SK-N-SH (cell line): ENCODE measurements around the gene IL17RA. TPM values are rescaled to one million over a fixed set of nuclear protein-coding genes. Genes with fewer than 3 reads are reported as not detected.

Experiments used
- CTCF ChIA-PET: fragments of 300-600, 350-600 bp; formaldehyde crosslinking; extraction: SDS; loops from one replicate; lab custom pipeline; 2021; lab: Yijun Ruan, JAX
- POLR2A ChIA-PET: fragments of 350-600 bp; sonication (Branson Sonifier 250); formaldehyde crosslinking; extraction: SDS; loops from one replicate; lab custom pipeline; 2020; ENCODE audit warnings: antibody characterized with exemption, inconsistent platforms; lab: Yijun Ruan, JAX
- DNase-seq: peaks from one replicate; pipeline ENCODE4 v3.0.0; 2012
- H2AFZ ChIP-seq: fragments of 200-600 bp; sonication (generic); 2 replicates; pipeline ENCODE4 v1.8.1; 2016; ENCODE audit warnings: antibody characterized with exemption, mild to moderate bottlenecking, low read depth
- H3F3A ChIP-seq: fragments of 200-600 bp; sonication (generic); replicated peaks from 2 replicates; pipeline ENCODE3; 2016; ENCODE audit warnings: antibody characterized with exemption, mild to moderate bottlenecking; ENCODE audit not compliant: insufficient read depth
- H3K27ac ChIP-seq, 2 experiments: fragments of 200-500 bp in 1 of 2; fragments of 200-600 bp in 1 of 2; sonication (Bioruptor generic) in 1 of 2; sonication (generic), shearing (Covaris generic) in 1 of 2; 2 replicates each; pipeline versions ENCODE4 v1.5.1 to v1.6.1; 2014 to 2016; ENCODE audit warnings: low read depth in 2 of 2, inconsistent platforms in 1 of 2, low read length in 1 of 2, mild to moderate bottlenecking in 1 of 2, mixed read lengths in 1 of 2
- H3K27me3 ChIP-seq: fragments of 200-600 bp; sonication (generic), shearing (Covaris generic); 2 replicates; pipeline ENCODE4 v1.6.1; 2016; ENCODE audit warnings: mixed run types; ENCODE audit not compliant: insufficient read depth
- H3K36me3 ChIP-seq, 2 experiments: fragments of 200-500 bp in 1 of 2; fragments of 200-600 bp in 1 of 2; sonication (Bioruptor generic) in 1 of 2; sonication (generic) in 1 of 2; replicated peaks in 1 of 2; 2 replicates each; pipeline versions ENCODE3 to v1.5.1; 2014 to 2016; ENCODE audit warnings: low read length in 1 of 2, mild to moderate bottlenecking in 1 of 2; ENCODE audit not compliant: insufficient read depth in 2 of 2, control insufficient read depth in 1 of 2
- H3K4me1 ChIP-seq, 2 experiments: fragments of 200-500 bp in 1 of 2; fragments of 200-600 bp in 1 of 2; sonication (Bioruptor generic) in 1 of 2; sonication (generic), shearing (Covaris generic) in 1 of 2; 2 replicates each; pipeline versions ENCODE4 v1.5.1 to v1.6.1; 2014 to 2016; ENCODE audit warnings: low read depth in 1 of 2, low read length in 1 of 2, mixed run types in 1 of 2; ENCODE audit not compliant: insufficient read depth in 2 of 2, control insufficient read depth in 1 of 2
- H3K4me2 ChIP-seq: fragments of 200-600 bp; sonication (generic), shearing (Covaris generic); 2 replicates; pipeline ENCODE4 v1.6.1; 2017; ENCODE audit warnings: mixed run types
- H3K4me3 ChIP-seq, 2 experiments: fragments of 200-500 bp in 1 of 2; fragments of 200-600 bp in 1 of 2; sonication (Bioruptor generic) in 1 of 2; sonication (generic), shearing (Covaris generic) in 1 of 2; 2 replicates each; pipeline versions ENCODE4 v1.5.1 to v1.8.1; 2014 to 2016; ENCODE audit warnings: low read depth in 2 of 2, inconsistent platforms in 1 of 2, low read length in 1 of 2, mild to moderate bottlenecking in 1 of 2, mixed read lengths in 1 of 2, moderate library complexity in 1 of 2
- H3K79me2 ChIP-seq: fragments of 200-600 bp; sonication (generic); 2 replicates; pipeline ENCODE4 v1.8.1; 2017; ENCODE audit warnings: mild to moderate bottlenecking; ENCODE audit not compliant: insufficient read depth
- H3K9ac ChIP-seq: fragments of 200-600 bp; sonication (generic); 2 replicates; pipeline ENCODE4 v1.6.1; 2017; ENCODE audit warnings: mixed run types
- H3K9me2 ChIP-seq: fragments of 200-600 bp; sonication (generic); 2 replicates; pipeline ENCODE4 v1.6.1; 2017; ENCODE audit warnings: mixed run types
- H3K9me3 ChIP-seq: fragments of 200-600 bp; sonication (generic); 2 replicates; pipeline ENCODE4 v1.6.1; 2017; ENCODE audit warnings: mixed run types, mild to moderate bottlenecking, moderate library complexity
- H4K20me1 ChIP-seq: fragments of 200-600 bp; sonication (generic); 2 replicates; pipeline ENCODE4 v1.6.1; 2017; ENCODE audit warnings: mild to moderate bottlenecking, mixed run types; ENCODE audit not compliant: insufficient read depth
- CHD2 ChIP-seq: fragments of 150-350 bp; IDR thresholded peaks from 2 replicates; pipeline ENCODE4 v1.6.1; 2018; ENCODE audit warnings: low read length; ENCODE audit not compliant: partially characterized antibody
- ELF1 ChIP-seq: IDR thresholded peaks from 2 replicates; pipeline ENCODE4 v1.4.0; 2012
- FOSL2 ChIP-seq: IDR thresholded peaks from 2 replicates; pipeline ENCODE4 v1.4.0; 2012; ENCODE audit warnings: low read depth, mild to moderate bottlenecking, moderate library complexity, borderline replicate concordance
- FOXJ3 ChIP-seq: sonication (generic); formaldehyde crosslinking; IDR thresholded peaks from 2 replicates; pipeline ENCODE4 v1.5.1; 2020; ENCODE audit warnings: mild to moderate bottlenecking, missing genetic modification reagents
- GABPA ChIP-seq: IDR thresholded peaks from 2 replicates; pipeline ENCODE4 v1.4.0; 2012; ENCODE audit warnings: low read depth, mild to moderate bottlenecking
- GATA2 ChIP-seq: sonication (generic); formaldehyde crosslinking; IDR thresholded peaks from 2 replicates; pipeline ENCODE4 v1.5.0; 2020; ENCODE audit warnings: mild to moderate bottlenecking, missing genetic modification reagents
- JUND ChIP-seq: IDR thresholded peaks from 2 replicates; pipeline ENCODE4 v1.4.0; 2012
- MEF2A ChIP-seq: IDR thresholded peaks from 2 replicates; pipeline ENCODE4 v1.4.0; 2012; ENCODE audit warnings: low read depth, borderline replicate concordance
- MXI1 ChIP-seq: IDR thresholded peaks from 2 replicates; pipeline ENCODE4 v1.6.1; 2012; ENCODE audit warnings: mild to moderate bottlenecking, low read depth, low read length, improper control_type of control experiment
- RAD21 ChIP-seq: IDR thresholded peaks from 2 replicates; pipeline ENCODE4 v1.6.1; 2012; ENCODE audit warnings: mild to moderate bottlenecking, low read length
- RCOR1 ChIP-seq: fragments of 150-350 bp; IDR thresholded peaks from 2 replicates; pipeline ENCODE4 v1.6.1; 2017; ENCODE audit warnings: antibody characterized with exemption, low read length
- RFX5 ChIP-seq: IDR thresholded peaks from 2 replicates; pipeline ENCODE4 v1.6.1; 2012; ENCODE audit warnings: mild to moderate bottlenecking, improper control_type of control experiment, low read length
- RXRA ChIP-seq: IDR thresholded peaks from 2 replicates; pipeline ENCODE4 v1.4.0; 2012; ENCODE audit warnings: low read depth, mild to moderate bottlenecking, borderline replicate concordance
- TAF1 ChIP-seq: IDR thresholded peaks from 2 replicates; pipeline ENCODE4 v1.6.1; 2012; ENCODE audit warnings: low read depth, mild to moderate bottlenecking, low read length, moderate library complexity, borderline replicate concordance
- YY1 ChIP-seq: IDR thresholded peaks from 2 replicates; pipeline ENCODE4 v1.4.0; 2012; ENCODE audit warnings: low read depth, mild to moderate bottlenecking
- WGBS: methylation state at CpG from one replicate; pipeline ENCODE4 v1.1.6; 2017; ENCODE audit warnings: low lambda C conversion rate; 5-methylcytosine and 5-hydroxymethylcytosine counted together
- polyA plus RNA-seq, 3 experiments: library from polyadenylated mRNA; depleted of rRNA; stranded (reverse); fragments of >200 nt; gene quantifications; 2 replicates each; pipeline ENCODE4 v1.2.3, GENCODE V29; 2012
- TF ChIP-seq, protein P1 (sequence below): fragments of 150-350 bp; IDR thresholded peaks from 2 replicates; pipeline ENCODE4 v1.6.1; 2016; ENCODE audit warnings: mild to moderate bottlenecking, low read depth, low read length
- TF ChIP-seq, protein P2 (sequence below): IDR thresholded peaks from 2 replicates; pipeline ENCODE4 v1.4.0; 2012; ENCODE audit warnings: low read depth, borderline replicate concordance
- TF ChIP-seq, protein P3 (sequence below): fragments of 200-600 bp; sonication (generic); IDR thresholded peaks from 2 replicates; pipeline ENCODE4 v1.6.1; 2017; ENCODE audit warnings: antibody characterized with exemption, mild to moderate bottlenecking, moderate library complexity

The IL17RA gene
- polyA plus RNA-seq, 1 of the 3 experiments (the other 2 are of a cell fraction): 4.5 TPM

DNA sequence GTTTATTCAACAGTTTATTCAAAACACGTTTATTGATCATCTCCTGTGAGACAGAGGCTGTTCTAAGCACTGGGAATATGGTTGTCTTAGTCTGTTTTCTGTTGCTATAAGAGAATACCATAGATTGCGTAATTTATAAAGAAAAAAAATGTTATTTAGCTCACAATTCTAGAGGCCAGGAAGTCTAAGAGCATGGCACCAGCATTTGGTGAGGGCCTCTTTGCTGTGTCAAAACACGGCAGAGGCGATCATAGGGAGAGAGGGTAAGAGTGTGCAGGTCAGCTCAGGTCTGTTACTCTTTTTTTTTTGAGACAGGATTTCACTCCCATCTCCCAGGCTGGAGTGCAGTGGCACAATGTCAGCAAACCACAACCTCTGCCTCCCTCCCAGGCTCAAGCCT, 5.2 kb upstream of the IL17RA start:
- Histone ChIP-seq H3K4me1 (no peaks in the 10 kb centered on the region), H3K79me2 (no peaks in the 10 kb centered on the region), H3K9me3 (no peaks in the 10 kb centered on the region), H4K20me1 (no peaks in the 10 kb centered on the region), H3K27me3 (no peaks in the 10 kb centered on the region), H3K27ac (no peak overlapping the region), H3K4me2 (no peak overlapping the region), H3F3A (peaks cover 11% of the 10 kb centered on the region), H2AFZ (no peak overlapping the region), H3K4me3 (no peak overlapping the region), H3K9ac (no peak overlapping the region), H3K36me3 (no peaks in the 10 kb centered on the region), H3K9me2 (no peaks in the 10 kb centered on the region)
- DNase-seq: no peak
- POLR2A ChIA-PET: no interaction called here
- no peak for TF ChIP-seq TAF1
- TF ChIP-seq RXRA: no peak
- TF ChIP-seq CHD2: no peak
- 32% methylated on average over 4 of the region's 4 CpGs for WGBS
- CTCF ChIA-PET: interaction anchor here (1.1 to 1.4 kb wide), 2 partner anchors 92 to 422 kb away, joined by 5 to 10 read pairs; no protein-coding TSS in a partner anchor

DNA sequence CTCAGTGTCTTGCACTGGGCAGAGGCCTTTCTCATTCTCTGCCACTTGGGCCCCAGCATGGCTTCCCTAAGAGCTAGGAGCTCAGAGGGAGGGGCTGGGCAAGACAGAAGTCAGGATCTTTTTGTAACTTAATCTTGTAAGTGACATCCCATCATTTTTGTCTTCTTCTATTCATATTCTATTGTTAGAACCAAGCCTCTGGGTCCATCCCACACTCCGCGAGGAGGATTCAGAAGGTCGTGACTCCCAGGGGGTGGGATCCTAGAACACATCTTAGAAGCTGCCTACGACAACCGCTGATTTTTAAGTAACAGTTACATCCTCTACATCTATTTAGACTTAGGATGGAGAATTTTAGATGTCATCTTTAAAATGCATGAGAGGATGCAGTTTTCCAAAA, 1.5 kb upstream of the IL17RA start:
- no peak overlapping the region for H3K4me3 ChIP-seq
- TF ChIP-seq MXI1: no peak
- no peak for TF ChIP-seq CHD2
- TF ChIP-seq RAD21: no peak
- TF ChIP-seq JUND: no peak
- peaks cover 3% of the 10 kb centered on the region for H3F3A ChIP-seq
- H4K20me1 ChIP-seq: peaks cover 5% of the 10 kb centered on the region; the same call in 1 of the 2 replicates
- 92% methylated on average over 5 of the region's 5 CpGs for WGBS
- no peak for DNase-seq
- H3K79me2 ChIP-seq: no peaks in the 10 kb centered on the region; the same call in 1 of the 2 replicates
- no peaks in the 10 kb centered on the region for H3K4me1 ChIP-seq
- no peaks in the 10 kb centered on the region for H3K36me3 ChIP-seq
- H3K9me3 ChIP-seq: no peaks in the 10 kb centered on the region
- H3K27me3 ChIP-seq: no peaks in the 10 kb centered on the region
- H3K9ac ChIP-seq: no peak overlapping the region
- no peak overlapping the region for H3K27ac ChIP-seq
- POLR2A ChIA-PET: no interaction called here
- no peak overlapping the region for H3K4me2 ChIP-seq
- CTCF ChIA-PET: interaction anchor here (1.2 to 5.2 kb wide), 3 partner anchors 8 to 89 kb away, joined by 3 to 17 read pairs (median 7); no protein-coding TSS in a partner anchor
- H2AFZ ChIP-seq: no peak overlapping the region
- H3K9me2 ChIP-seq: no peaks in the 10 kb centered on the region

DNA sequence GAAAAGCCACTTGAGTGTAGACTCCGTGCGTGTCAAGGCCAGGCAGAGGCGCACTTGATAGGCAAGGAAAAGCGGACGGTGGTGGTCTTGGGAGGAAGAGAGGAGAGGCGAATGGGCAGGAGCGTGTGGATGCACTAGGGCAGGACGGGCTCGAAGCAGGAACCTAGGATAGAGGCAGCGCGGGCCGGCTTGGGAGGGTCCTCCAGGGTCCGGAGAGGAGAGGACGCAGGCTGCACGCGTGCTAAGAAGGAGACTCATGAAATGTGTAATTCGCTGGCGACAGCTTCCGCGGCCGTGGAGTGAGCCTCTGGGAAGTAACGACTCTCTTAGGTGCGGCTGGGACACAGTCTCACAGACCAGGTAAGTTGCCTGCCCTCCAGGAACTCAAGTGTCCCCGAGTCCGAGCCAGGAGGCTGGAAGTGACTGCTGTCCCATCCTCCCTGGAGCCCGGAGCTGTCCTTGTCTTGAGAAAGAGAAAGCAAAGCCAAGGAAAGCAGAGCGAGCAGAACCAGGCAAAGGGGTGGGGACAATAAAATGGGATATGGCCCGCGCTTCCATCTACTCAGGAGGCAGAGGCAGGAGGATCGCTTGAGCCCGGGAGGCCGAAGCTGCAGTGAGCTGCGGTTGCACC, 874 bp upstream of the IL17RA start:
- POLR2A ChIA-PET: no interaction called here
- Histone ChIP-seq H3K4me1 (no peaks in the 10 kb centered on the region), H3K9me3 (no peaks in the 10 kb centered on the region), H3K9ac (no peak overlapping the region), H4K20me1 (peaks cover 12% of the 10 kb centered on the region; the same call in 1 of the 2 replicates), H3F3A (peaks cover 3% of the 10 kb centered on the region), H3K36me3 (no peaks in the 10 kb centered on the region), H2AFZ (peak overlapping the region; percentile 97), H3K4me2 (peak overlapping the region; percentile 82), H3K4me3 (peak overlapping the region in 1 of 2 experiments; percentile 74; a peak in 2 of 4 replicates), H3K27ac (no peak overlapping the region), H3K79me2 (peaks cover 2% of the 10 kb centered on the region), H3K9me2 (no peaks in the 10 kb centered on the region), H3K27me3 (no peaks in the 10 kb centered on the region)
- DNase-seq: no peak
- TF ChIP-seq YY1 (no peak), MEF2A (no peak), FOSL2 (no peak), GATA2 (CRISPR knock-in tag) (no peak), CHD2 (no peak), GABPA (no peak), ELF1 (no peak), RFX5 (no peak), FOXJ3 (CRISPR knock-in tag) (no peak), RCOR1 (no peak)
- TF ChIP-seq, protein P1, sequence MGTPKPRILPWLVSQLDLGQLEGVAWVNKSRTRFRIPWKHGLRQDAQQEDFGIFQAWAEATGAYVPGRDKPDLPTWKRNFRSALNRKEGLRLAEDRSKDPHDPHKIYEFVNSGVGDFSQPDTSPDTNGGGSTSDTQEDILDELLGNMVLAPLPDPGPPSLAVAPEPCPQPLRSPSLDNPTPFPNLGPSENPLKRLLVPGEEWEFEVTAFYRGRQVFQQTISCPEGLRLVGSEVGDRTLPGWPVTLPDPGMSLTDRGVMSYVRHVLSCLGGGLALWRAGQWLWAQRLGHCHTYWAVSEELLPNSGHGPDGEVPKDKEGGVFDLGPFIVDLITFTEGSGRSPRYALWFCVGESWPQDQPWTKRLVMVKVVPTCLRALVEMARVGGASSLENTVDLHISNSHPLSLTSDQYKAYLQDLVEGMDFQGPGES: no peak
- TF ChIP-seq, protein P2, sequence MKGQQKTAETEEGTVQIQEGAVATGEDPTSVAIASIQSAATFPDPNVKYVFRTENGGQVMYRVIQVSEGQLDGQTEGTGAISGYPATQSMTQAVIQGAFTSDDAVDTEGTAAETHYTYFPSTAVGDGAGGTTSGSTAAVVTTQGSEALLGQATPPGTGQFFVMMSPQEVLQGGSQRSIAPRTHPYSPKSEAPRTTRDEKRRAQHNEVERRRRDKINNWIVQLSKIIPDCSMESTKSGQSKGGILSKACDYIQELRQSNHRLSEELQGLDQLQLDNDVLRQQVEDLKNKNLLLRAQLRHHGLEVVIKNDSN: no peak
- TF ChIP-seq, protein P3, sequence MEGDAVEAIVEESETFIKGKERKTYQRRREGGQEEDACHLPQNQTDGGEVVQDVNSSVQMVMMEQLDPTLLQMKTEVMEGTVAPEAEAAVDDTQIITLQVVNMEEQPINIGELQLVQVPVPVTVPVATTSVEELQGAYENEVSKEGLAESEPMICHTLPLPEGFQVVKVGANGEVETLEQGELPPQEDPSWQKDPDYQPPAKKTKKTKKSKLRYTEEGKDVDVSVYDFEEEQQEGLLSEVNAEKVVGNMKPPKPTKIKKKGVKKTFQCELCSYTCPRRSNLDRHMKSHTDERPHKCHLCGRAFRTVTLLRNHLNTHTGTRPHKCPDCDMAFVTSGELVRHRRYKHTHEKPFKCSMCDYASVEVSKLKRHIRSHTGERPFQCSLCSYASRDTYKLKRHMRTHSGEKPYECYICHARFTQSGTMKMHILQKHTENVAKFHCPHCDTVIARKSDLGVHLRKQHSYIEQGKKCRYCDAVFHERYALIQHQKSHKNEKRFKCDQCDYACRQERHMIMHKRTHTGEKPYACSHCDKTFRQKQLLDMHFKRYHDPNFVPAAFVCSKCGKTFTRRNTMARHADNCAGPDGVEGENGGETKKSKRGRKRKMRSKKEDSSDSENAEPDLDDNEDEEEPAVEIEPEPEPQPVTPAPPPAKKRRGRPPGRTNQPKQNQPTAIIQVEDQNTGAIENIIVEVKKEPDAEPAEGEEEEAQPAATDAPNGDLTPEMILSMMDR: no peak
- 59% methylated on average over 33 of the region's 33 CpGs for WGBS
- CTCF ChIA-PET: interaction anchor here (0.6 to 5.2 kb wide), 4 partner anchors 9 to 88 kb away, joined by 3 to 17 read pairs (median 5); no protein-coding TSS in a partner anchor
